ENCODE data around the gene CRTC2.

CRTC2 gene

DNA sequence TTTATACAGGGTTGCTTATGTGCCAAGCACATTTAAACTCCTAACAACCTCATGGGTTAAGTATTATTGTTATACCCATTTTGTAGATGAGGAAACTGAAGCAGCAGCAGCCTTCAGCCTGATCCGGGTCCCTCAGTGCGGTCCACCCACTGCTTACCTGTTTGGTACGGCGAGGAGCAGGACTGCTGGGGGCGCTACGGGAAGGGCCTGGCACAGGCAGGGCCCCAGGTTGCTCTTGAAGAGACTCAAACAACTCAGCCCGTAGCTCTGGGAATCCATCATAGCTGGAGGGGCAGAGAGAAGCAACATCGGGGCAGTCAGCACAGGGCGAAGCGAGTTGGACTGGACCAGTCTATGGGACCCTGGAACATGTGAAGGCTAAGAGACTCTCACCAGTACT is 21.1 kb downstream of the CRTC2 start:
- DNase-seq (ENCODE audit: extremely low read depth, low read depth), result no peak
- TF ChIP-seq, protein P1, sequence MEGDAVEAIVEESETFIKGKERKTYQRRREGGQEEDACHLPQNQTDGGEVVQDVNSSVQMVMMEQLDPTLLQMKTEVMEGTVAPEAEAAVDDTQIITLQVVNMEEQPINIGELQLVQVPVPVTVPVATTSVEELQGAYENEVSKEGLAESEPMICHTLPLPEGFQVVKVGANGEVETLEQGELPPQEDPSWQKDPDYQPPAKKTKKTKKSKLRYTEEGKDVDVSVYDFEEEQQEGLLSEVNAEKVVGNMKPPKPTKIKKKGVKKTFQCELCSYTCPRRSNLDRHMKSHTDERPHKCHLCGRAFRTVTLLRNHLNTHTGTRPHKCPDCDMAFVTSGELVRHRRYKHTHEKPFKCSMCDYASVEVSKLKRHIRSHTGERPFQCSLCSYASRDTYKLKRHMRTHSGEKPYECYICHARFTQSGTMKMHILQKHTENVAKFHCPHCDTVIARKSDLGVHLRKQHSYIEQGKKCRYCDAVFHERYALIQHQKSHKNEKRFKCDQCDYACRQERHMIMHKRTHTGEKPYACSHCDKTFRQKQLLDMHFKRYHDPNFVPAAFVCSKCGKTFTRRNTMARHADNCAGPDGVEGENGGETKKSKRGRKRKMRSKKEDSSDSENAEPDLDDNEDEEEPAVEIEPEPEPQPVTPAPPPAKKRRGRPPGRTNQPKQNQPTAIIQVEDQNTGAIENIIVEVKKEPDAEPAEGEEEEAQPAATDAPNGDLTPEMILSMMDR (IDR thresholded peaks at IDR 0.05; ENCODE audit: low read depth, low read length), result no peak

GRCh38 chr1:153936011-153936802 is 22.2 kb downstream of the CRTC2 start:
- TF ChIP-seq, protein P1 (IDR thresholded peaks at IDR 0.05; ENCODE audit: low read depth, low read length), result no peak
- no peak for DNase-seq (ENCODE audit: extremely low read depth, low read depth)

DNA sequence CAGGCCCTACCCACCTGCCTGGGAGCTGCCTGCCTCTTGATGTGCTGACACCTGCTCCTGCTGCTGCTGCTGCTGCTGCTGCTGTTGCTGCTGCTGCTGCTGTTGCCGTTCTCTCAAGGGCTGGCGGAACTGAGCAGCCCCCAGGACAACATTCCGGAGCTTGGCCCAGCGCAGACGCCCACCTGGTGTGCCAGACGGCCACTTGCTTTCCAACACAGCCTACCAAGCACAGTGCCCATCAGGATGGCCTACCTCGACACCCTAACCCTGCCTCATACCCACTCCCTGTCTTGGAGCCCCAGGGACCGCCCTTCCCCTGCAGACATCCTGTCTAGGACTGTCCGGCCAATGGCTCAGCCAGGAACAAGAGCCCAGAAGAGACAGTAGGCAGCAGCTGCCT is 23.7 kb downstream of the CRTC2 start:
- TF ChIP-seq, protein P1 (IDR thresholded peaks at IDR 0.05; ENCODE audit: low read depth, low read length), result no peak
- DNase-seq (ENCODE audit: extremely low read depth, low read depth), result no peak

GRCh38 chr1:153933955-153934354 is 24.5 kb downstream of the CRTC2 start:
- TF ChIP-seq, protein P1 (IDR thresholded peaks at IDR 0.05; ENCODE audit: low read depth, low read length), result no peak
- no peak for DNase-seq (ENCODE audit: extremely low read depth, low read depth)

GRCh38 chr1:153933430-153933829 is 25.0 kb downstream of the CRTC2 start:
- TF ChIP-seq, protein P1 (IDR thresholded peaks at IDR 0.05; ENCODE audit: low read depth, low read length), result no peak
- no peak for DNase-seq (ENCODE audit: extremely low read depth, low read depth)

DNA sequence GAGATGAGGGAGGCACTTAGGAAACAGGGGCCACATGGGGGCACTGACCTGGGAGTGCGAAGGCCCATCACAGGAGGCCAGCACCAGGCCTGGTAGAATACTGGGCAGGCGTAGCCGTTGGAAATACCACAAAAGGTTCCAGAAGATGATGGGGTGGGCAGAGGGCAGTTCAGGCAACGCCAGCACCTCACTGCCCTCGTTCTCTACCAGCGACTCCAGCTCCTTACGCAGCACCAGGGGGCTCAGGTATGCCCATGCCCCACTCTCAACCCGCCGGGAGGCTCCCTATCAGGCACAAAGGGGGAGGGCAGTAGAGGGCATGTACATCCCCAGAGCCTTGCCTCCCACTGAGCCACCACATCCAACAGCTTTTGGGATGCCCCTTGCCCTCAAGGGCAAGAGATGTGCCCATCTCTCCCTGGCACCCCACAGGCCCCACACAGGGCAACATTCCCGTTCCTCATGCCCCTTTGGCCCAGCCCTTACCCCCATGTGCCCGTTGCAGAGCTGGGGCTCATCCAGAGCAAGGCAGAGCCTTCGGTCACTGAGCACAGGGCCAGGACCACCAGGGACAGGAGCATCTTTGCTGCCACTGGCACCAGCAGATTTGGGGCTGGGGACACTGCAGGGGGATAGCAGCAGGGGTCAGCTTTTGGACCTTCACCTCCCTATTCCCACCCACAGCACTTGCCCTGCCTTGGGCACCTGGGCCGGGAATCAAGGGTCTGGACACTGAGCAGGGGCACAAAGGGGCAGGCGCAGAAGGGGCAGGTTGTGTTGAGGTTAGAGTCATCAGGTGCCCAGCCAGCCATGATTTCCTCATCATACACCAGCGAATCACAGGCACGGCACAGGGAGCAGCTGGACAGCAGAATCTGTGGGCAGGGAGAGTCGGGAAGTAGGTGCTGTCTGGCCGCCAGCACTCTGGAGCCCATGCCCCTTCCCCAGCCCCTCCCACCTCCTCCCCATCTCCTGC is 26.0 kb downstream of the CRTC2 start:
- no peak for DNase-seq (ENCODE audit: extremely low read depth, low read depth)
- TF ChIP-seq, protein P1 (IDR thresholded peaks at IDR 0.05; ENCODE audit: low read depth, low read length), result no peak
